SH-SY5Y (cell line): ENCODE data around the gene PADI1.

Experiments
- GATA2 ChIP-seq: IDR thresholded peaks from 2 replicates; pipeline ENCODE4 v1.6.1; 2011; ENCODE audit warnings: mild to moderate bottlenecking, low read depth, low read length
- GATA3 ChIP-seq: IDR thresholded peaks from 2 replicates; pipeline ENCODE4 v1.6.1; 2011; ENCODE audit warnings: low read depth, mild to moderate bottlenecking, low read length, moderate library complexity

The PADI1 gene

DNA sequence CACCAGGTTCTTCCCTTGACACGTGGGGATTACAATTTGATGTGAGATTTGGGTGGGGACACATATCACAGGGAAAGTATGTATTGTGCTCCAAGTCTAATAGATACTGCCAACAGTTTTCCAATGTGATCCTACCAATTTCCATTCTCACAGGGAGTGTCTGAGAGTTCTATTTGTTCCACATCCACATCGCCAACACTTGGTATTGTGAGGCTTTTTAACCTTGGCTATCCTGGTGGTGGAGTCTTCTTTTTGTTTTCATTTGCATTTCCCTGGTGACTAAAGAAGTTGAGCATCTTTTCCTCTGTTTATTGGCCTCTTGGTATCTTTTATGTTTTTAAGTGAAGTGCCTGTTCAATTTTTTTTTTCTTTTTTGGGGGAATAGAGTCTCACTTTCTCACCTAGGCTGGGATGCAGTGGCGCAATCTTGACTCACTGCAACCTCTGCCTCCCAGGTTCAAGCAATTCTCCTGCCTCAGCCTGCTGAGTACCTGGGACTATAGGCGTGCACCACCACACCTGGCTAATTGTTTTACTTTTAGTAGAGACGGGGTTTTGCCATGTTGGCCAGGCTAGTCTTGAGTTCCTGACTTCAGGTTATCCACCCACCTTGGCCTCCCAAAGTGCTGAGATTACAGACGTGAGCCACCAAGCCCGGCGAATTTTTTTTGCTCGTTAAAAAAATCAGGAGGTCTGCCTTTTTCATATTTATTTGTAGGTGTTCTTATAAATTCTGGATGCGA lies 15.9 kb upstream of the PADI1 start:
- TF ChIP-seq GATA3 (no peak), GATA2 (no peak)

DNA sequence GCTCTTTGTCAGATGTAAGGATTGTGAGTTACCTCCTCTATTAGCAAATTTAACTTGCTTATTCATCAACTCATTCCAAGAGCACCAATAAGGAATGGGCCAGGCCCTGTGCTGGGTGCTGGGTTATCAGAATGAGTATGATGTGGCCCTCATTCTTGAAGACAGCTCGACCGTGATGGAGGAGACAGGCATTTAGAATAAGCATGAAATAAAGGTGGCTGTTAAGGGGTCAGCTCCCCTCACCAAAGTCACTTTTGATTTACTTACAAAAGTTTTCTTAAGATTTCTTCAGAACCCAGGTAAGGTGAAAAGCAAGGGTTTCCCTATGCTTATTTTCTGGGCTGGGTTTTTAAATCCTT lies 15.3 kb upstream of the PADI1 start:
- TF ChIP-seq GATA2 = no peak
- TF ChIP-seq GATA3 = no peak

DNA sequence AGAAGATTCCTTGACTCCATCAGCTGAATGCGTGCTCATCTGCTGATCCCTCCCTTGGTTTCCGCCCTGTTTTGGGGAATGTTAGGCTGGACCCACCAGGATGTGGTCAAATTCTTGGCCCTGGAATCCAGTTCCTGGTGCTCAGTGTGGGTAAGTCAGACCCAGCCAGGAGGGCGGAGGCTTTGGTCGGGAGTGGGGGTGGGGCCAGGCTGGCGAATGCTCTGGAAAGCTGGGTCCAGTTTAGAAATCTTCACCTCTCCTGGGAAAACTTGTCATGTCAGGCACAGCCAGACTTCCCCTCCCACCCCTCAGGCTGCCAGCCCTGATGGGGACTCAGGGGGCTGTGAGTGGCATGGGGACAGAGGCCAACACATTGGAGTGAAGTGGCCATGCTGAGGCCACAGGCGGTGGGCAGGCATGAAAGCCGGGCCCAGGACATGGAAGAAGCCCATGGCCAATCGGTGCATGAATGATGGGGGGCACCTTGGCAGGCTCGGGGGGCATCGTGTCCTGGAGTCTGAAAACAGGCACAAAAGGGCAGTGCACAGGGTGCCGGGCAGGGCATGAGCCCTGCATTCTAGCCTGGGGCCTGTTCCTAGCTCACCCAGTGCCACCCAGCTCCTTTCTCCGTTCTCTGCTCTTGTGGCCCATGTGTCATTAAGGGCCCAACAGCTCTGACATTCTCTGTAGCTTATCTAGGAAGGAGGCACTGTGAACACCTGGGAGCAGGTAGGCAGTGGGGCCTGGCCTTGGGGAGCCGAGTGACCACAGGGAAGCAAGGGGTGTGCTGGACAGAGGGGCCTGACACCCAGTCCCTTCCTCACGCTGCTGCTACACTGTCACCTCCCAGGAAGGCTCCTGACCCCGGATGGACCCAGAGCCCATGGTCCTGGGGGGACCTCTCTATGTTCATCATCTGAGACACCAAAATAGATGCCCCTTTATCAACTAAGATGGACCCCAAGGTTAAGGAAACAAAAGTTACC lies 14.6 kb upstream of the PADI1 start:
- TF ChIP-seq GATA3 = no peak
- no peak for TF ChIP-seq GATA2

DNA sequence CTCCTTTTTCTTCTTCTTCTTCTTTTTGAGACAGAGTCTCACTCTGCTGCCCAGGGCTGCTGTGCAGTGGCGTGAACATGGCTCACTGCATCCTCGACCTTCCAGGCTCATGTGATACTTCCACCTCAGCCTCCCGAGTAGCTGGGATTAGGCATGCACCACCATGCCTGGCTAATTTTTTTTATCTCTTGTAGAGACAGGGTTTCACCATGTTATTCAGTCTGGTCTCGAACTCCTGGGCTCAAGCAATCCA lies 13.0 kb upstream of the PADI1 start:
- no peak for TF ChIP-seq GATA2
- no peak for TF ChIP-seq GATA3

DNA sequence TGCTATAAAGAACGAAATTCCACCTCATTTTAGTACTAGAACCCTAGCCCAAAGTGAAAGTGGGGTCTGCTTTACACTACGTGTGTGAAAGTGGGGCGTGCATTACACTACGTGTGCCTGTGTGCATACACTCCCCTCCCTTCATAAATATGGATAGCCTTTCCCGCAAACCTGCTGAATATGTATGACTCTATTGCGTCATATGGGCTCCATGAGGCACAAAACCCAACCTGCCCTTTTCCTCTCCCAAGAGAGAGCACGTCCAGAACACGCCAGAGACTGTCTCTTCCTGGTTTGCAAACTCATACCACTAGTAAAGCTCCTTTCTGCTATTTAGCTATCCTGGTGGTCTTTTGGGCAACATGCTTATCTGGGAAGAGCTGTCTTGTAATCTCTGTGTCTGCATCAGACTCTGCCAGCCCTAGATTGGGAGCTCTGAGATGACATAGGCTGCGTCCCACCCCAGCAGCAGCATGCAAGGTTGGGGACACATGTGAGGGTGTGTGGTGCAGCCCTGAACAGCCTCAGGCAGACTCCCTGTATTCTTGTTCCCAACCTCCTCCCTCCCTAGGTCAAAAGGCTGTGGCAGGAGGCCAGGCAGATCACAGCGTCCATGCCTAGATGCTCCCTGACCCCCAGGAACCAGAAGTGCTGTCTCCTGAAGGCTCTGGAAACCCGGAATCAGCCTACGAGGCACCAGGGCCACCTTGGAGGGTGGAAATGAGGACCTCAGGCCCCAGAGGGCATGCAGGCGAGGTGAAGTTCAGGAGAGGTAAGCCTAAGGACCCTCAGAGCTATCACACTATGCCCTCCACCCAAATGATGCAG lies 12.3 kb upstream of the PADI1 start:
- TF ChIP-seq GATA3 (no peak), GATA2 (no peak)

DNA sequence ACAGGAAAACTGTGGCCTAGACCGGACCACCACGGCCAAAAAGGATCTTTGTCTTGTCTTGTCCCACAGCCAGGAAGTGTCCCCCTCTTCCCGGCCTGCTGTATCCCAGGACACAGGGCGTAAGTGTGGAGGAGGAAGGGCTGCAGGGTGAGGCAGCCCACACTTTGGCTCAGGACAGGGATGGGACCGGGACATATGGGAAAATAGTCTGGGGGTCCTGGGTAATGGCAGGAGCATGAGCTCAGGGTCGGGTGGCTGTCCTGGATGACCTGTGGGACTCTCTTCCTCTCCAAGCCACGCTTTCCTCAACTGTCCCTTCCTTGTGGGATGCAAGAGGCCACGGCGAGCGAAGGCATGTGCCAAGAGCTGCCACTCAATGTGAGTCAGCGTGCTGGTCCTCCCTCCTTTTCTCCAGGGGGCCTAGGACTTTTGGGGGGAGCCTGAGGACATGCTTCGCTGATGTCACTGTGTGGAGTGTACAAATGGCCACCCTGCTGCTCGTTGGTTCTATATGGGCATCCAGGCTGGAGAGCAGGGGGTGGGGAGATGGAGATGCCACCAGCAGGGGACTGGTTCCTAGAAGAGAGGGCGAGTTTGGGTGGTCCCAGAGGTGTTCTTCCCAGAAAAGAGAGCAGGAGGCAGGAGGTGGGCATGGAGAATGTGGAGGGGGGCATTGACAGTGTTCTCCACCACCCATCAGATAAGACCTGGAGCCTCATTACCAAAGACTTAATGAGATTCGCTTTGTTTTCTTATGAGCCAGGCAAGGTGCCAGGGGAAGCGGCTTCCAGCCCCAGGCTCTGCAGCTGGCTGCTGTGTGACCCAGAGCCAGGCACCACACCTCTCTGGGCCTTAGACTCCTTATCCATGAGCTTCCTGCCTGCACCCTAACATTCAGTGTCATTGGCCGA lies 11.5 kb upstream of the PADI1 start:
- TF ChIP-seq GATA3 (no peak), GATA2 (peak; percentile 58; the same call in 1 of the 2 replicates)

DNA sequence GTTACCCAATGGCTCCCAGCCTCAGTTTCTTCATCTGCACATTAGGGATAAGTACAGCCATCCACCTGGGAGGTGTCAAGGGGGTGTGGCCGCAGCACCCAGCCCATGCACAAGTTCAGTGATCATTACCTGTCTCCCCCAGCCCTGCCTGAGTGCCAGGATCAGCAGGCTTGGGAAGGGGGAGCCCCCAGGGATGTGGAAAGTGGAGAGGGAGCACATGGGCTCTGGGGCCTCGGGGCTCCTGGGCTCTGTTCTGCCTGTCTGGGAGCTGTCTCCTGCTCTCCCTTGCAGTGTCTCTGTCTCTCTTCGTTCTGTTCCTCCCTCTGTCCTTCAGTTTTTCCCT lies 10.8 kb upstream of the PADI1 start:
- no peak for TF ChIP-seq GATA3
- no peak for TF ChIP-seq GATA2

DNA sequence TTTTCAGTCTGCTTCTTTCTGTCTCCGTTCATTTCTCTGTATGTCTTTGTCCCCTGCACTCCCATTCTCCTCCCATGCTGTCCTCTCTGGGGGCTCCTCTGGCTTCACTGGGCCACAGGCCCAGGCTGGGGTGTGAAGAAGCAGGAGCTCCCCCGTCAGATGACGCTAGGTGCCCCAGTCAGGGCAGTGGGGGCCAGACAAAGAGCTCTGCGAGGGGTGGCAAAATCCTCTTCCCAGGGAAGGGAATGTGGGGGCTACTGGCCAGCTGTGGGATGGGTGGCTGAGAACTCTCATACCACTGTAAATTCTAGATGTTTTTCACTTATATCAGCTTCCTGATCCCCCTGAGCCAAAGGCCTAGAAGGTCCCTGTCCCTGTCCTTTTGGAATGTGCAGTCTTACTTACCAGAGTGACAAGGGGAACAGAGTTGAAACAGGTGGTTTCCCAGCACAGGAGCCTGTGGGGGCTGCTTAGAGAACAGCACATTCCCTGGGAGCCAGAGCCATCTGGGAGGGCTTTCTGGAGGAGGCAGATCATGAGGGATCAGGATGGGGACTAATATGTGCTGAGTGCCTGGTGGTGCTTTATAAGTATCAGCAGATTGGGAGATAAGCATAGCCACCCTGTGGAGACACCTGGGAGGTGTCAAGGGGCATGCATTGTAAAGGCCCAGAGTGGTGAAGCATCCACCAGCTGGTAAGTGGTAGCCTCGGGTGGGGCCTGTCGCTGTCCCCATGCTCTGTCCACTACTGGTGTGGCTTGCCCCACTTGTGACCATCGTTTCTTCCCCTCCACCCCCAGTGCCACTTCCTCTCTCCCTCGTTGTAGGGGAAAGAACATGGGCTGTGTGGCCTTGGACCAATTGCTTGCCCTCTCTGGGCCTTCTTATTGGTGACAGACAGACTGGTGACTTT lies 10.1 kb upstream of the PADI1 start:
- TF ChIP-seq GATA3 (no peak), GATA2 (no peak)

DNA sequence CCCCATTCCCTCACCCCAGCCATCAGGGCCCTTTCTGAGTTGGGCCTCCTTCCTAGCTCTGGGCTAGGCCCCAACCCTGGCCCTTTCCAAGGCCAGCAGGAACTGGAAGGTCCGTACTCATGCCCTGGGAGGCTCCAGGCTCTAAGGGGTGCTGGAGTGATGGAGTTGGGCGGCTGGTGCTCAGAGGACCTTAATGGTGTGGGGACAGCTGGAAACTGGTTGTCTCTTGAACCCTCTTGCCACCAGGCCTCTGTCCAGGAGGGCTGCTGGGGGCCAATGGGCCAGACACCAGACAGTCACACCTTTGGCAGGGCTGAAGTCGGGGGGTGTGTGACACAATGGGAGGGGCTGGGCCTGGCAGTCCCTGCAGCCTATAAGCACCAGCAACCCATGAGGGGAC lies 9.2 kb upstream of the PADI1 start:
- TF ChIP-seq GATA2 = no peak
- no peak for TF ChIP-seq GATA3

DNA sequence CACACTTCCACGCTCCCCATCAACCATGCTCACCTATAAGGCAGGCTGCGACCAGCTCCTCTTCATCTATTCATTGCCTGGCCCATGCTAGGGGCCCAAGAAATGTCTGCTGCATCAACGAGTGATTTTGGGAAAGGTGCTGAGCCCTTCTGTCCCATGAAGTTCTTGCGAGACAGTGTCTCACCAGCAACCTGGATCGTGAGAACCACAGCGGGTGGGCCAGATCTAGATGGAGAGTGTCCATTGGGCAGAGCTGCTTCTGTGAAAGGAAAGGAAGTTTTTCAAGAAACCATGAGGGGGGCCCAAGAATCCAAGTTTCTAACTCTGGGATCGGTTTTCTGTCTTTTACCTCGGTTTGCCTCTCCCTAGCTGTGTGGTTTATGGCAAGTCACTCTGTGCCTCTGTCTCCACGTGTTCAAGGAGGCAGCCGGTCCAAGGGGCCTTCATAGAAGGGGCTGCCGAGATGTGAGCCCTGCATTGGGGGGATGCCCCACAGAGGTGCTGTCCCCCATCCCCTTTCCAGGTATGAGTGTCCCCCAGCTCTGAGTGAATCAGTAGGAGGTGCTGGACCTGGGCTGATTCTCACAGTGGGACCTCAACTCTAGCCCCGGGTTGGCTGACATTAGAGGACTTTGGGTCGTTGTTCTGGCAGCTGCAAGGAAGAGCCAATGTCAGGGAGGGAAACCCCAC lies 8.3 kb upstream of the PADI1 start:
- no peak for TF ChIP-seq GATA3
- no peak for TF ChIP-seq GATA2

DNA sequence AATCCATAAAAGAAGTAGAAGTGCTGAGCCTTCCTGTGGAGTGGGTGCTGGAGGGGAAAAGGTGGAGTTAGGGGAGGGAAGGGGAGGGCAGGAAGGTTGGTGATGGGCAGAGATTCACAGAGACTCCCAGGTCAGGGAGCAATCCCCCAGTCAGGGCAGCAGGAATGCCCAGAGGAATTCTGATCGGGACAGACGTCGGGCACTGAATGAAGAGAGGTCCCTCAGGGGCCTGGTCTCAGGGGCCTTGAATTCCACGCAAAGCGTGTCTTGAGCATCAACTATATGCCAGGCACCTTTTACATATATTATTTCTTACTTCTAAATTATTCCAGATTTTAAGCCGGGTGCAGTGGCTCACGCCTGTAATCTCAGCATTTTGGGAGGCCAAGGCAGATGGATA lies 7.2 kb upstream of the PADI1 start:
- TF ChIP-seq GATA3 (no peak), GATA2 (no peak)
